ENCODE results near the gene KANSL3. TPM values are rescaled to one million over a fixed set of nuclear protein-coding genes. Genes with fewer than 3 reads are reported as not detected.
"Not testable (repeated sequence)": the region's sequence is repeated elsewhere in the genome, so short reads cannot be mapped to it uniquely, and the experiment has no call there.

KANSL3 gene
- total RNA-seq, 6 donors from 2014 or later, result 41.3 to 133 (median 53.0) TPM

DNA sequence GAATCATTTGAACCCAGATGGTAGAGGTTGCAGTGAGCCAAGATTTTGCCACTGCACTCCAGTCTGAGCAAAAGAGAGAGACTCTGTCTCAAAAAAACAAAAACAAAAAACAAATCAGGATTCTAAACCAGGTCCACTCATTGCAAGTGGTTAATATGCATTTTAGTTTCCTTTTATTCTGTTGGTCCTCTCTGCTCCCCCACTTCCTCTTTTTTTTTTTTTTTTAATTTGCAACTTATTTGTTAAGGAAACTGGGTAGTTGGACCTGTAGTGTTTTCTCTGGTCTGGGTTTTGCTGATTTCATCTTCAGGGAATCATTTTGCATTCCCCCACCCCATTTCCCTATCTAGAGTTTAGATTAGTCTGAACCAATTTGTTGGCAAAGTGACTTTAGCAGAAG is 18.4 kb upstream of the KANSL3 start:
- Histone ChIP-seq H3K4me3 (no peak overlapping the region), H3K27me3 (no peaks in the 10 kb centered on the region), H3K36me3 (no peaks in the 10 kb centered on the region), H3K9me3 (no peaks in the 10 kb centered on the region), H3K4me1 (no peaks in the 10 kb centered on the region), H3K27ac (no peak overlapping the region)
- TF ChIP-seq EP300 (IDR thresholded peaks at IDR 0.05) (no peak), POLR2AphosphoS5 (IDR thresholded peaks at IDR 0.05) (no peak), POLR2A (IDR thresholded peaks at IDR 0.05) (no peak)
- TF ChIP-seq, protein P1, sequence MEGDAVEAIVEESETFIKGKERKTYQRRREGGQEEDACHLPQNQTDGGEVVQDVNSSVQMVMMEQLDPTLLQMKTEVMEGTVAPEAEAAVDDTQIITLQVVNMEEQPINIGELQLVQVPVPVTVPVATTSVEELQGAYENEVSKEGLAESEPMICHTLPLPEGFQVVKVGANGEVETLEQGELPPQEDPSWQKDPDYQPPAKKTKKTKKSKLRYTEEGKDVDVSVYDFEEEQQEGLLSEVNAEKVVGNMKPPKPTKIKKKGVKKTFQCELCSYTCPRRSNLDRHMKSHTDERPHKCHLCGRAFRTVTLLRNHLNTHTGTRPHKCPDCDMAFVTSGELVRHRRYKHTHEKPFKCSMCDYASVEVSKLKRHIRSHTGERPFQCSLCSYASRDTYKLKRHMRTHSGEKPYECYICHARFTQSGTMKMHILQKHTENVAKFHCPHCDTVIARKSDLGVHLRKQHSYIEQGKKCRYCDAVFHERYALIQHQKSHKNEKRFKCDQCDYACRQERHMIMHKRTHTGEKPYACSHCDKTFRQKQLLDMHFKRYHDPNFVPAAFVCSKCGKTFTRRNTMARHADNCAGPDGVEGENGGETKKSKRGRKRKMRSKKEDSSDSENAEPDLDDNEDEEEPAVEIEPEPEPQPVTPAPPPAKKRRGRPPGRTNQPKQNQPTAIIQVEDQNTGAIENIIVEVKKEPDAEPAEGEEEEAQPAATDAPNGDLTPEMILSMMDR (IDR thresholded peaks at IDR 0.05), result no peak
- no peak for DNase-seq
- ATAC-seq (ENCODE audit: low FRiP score in 2 of 2), result no peak

DNA sequence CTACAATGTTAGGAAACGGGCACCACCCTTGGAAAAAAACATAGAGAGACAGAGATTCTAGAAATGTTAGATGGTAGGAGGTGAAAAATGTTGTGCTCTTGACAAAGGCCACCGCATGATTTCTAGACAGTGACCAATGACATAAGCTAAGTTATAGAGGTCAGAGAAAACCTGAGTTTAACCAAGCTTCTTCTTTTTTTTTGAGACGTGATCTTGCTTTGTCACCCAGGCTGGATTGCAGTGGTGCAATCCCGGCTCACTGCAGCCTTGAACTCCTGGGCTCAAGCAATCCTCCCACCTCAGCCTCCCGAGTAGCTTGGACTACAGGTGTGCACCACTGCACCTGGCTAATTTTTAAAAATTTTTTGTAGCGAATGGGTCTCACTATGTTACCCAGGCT is 17.4 kb upstream of the KANSL3 start:
- no peaks in the 10 kb centered on the region for H3K27me3 ChIP-seq
- 72 to 75% methylated on average over 6 of the region's 6 CpGs for WGBS, 2 donors
- no peak overlapping the region for H3K4me3 ChIP-seq
- no peaks in the 10 kb centered on the region for H3K9me3 ChIP-seq
- no peak for ATAC-seq (ENCODE audit: low FRiP score in 2 of 2)
- no peak overlapping the region for H3K27ac ChIP-seq
- no peaks in the 10 kb centered on the region for H3K36me3 ChIP-seq
- no peak for TF ChIP-seq EP300 (IDR thresholded peaks at IDR 0.05)
- no peak for TF ChIP-seq POLR2AphosphoS5 (IDR thresholded peaks at IDR 0.05)
- TF ChIP-seq POLR2A (IDR thresholded peaks at IDR 0.05), result no peak
- TF ChIP-seq, protein P1 (IDR thresholded peaks at IDR 0.05), result no peak
- no peaks in the 10 kb centered on the region for H3K4me1 ChIP-seq
- no peak for DNase-seq

DNA sequence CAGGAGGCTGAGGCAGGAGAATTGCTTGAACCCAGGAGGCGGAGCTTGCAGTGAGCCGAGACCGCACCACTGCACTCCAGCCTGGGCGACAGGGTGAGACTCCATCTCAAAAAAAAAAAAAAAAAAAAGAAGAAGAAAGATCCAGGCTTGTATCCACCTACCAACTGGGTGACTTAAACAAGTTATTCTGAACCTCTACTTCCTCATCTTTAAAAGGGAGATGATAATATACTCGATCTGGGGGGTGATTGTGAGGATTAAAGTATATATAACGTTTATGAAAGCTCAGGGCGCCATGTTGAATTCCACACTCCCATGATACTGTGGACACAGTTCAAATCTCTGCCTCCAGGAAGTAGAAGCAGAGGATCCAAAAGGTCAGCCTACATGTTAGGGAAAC is 16.7 kb upstream of the KANSL3 start:
- not testable (repeated sequence) for H3K27me3 ChIP-seq; DNase-seq; H3K36me3 ChIP-seq; H3K4me1 ChIP-seq; H3K9me3 ChIP-seq; H3K4me3 ChIP-seq; H3K27ac ChIP-seq; ATAC-seq (ENCODE audit: low FRiP score in 2 of 2)
- whole genome bisulfite sequencing, 2 donors, result 85 to 88% methylated on average over 7 of the region's 7 CpGs

DNA sequence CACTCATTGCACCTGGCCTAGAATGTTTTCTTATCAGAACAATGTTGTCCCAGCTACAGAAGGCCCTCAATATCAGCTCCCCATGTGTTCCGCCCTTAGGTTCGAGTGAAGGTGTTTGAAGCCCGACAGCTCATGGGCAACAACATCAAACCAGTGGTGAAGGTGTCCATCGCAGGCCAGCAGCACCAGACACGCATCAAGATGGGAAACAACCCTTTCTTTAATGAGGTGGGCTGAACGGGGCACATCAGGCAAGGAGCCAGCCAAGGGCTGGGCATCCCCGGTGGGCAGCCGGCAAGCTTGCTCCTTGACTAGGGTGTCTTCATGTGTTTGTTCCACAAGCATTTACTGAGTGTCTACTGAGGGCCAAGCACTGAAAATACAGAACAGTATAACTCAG is 13.7 kb upstream of the KANSL3 start:
- DNase-seq (no peak), ATAC-seq (ENCODE audit: low FRiP score in 2 of 2) (no peak)
- Histone ChIP-seq H3K36me3 (no peaks in the 10 kb centered on the region), H3K4me3 (no peak overlapping the region), H3K9me3 (no peaks in the 10 kb centered on the region), H3K27ac (no peak overlapping the region), H3K27me3 (no peaks in the 10 kb centered on the region), H3K4me1 (no peaks in the 10 kb centered on the region)
- 99% methylated on average over 8 of the region's 8 CpGs; no CpG with 5 or more reads in 1 of the 2 donors for WGBS, 2 donors
- TF ChIP-seq EP300 (IDR thresholded peaks at IDR 0.05), result no peak
- no peak for TF ChIP-seq POLR2AphosphoS5 (IDR thresholded peaks at IDR 0.05)
- TF ChIP-seq POLR2A (IDR thresholded peaks at IDR 0.05), result no peak
- TF ChIP-seq, protein P1 (IDR thresholded peaks at IDR 0.05), result no peak

DNA sequence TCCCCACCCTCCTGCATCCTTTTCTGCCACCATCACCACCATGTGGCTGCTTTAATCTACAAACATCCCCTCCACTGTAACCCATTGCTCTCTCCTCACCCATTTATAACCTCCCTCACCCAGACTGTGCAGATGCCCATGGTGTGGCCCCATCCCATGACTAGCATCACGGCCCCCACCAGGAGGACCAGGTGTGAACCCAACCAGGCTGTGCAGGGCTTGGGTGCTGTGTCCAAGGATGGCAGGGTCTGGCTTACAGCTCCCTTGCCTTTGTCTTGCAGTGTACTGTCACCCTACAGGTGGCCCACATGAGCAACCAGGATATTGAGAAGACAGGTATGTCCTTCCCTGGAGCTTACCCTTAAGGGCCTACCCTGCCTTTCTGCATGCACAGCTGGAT is 11.2 kb upstream of the KANSL3 start:
- 100% methylated on average over 1 of the region's 1 CpG for WGBS, 2 donors
- Histone ChIP-seq H3K4me1 (no peaks in the 10 kb centered on the region), H3K27ac (no peak overlapping the region), H3K36me3 (no peaks in the 10 kb centered on the region), H3K9me3 (no peaks in the 10 kb centered on the region), H3K27me3 (no peaks in the 10 kb centered on the region), H3K4me3 (no peak overlapping the region)
- ATAC-seq (ENCODE audit: low FRiP score in 2 of 2) (no peak), DNase-seq (no peak)
- TF ChIP-seq POLR2AphosphoS5 (IDR thresholded peaks at IDR 0.05), result no peak

DNA sequence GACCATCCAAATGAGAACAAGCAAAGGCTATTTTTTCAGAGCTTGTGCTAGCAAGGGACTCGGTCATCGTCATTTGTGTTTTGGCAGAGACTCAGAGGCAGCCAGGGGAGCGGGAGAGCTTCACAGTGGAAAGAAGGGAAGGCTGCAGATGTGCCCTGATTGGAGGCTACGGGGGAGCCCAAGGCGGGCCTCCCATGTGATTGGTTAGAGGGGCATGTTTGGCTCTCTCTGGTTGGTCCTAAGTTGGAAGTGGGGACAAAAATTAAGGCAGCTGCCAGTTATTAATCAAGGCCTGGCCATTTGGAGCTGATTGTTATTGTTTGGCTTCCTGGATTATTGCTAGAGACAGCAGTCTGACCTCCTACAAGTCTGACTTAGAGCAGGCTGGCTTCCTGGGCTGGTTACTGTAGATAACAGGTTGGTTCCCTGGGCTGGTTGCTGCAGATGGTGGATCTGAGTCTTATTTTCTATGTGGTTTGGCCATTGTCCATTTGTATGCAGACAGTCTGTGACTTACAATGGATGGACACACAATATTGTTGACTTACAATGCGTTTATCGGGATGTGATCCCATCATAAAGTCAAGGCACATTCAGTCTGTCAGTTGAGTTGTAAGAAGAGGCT is 10.3 kb upstream of the KANSL3 start:
- TF ChIP-seq POLR2AphosphoS5 (IDR thresholded peaks at IDR 0.05) (no peak), EP300 (IDR thresholded peaks at IDR 0.05) (no peak), POLR2A (IDR thresholded peaks at IDR 0.05) (no peak)
- TF ChIP-seq, protein P1 (IDR thresholded peaks at IDR 0.05), result no peak
- DNase-seq, result no peak
- Histone ChIP-seq H3K27ac (no peak overlapping the region), H3K36me3 (no peaks in the 10 kb centered on the region), H3K4me1 (no peaks in the 10 kb centered on the region), H3K9me3 (no peaks in the 10 kb centered on the region), H3K4me3 (no peak overlapping the region), H3K27me3 (no peaks in the 10 kb centered on the region)
- no peak for ATAC-seq (ENCODE audit: low FRiP score in 2 of 2)
- 97 to 99% methylated on average over 7 of the region's 7 CpGs for WGBS, 2 donors
